Endothelial cell of umbilical vein (primary cell): Measurements from ENCODE around the gene CALN1. TPM values are rescaled to one million over a fixed set of nuclear protein-coding genes. Genes with fewer than 3 reads are reported as not detected.

Experiments
- BruUV-seq: library from RNA; stranded (reverse); fragments of 400-500 nt; replicated peaks from 2 replicates; lab custom pipeline; 2021; lab: Mats Ljungman, UMichigan
- CTCF ChIA-PET: fragments of 300-600, 350-600 bp; sonication (Branson Sonifier 250); formaldehyde crosslinking; loops from one replicate; lab custom pipeline; 2021; ENCODE audit warnings: antibody characterized with exemption, inconsistent platforms; lab: Charles Lee
- POLR2A ChIA-PET: fragments of 300-600, 350-600 bp; sonication (Branson Sonifier 250); formaldehyde crosslinking; loops from one replicate; lab custom pipeline; 2021; ENCODE audit warnings: antibody characterized with exemption, inconsistent platforms; lab: Charles Lee
- DNase-seq: peaks from one replicate; pipeline ENCODE4 v3.0.0-alpha.2; 2011; ENCODE audit warnings: low read depth, low spot score
- FAIRE-seq: peaks from 2 replicates; lab custom pipeline; 2011; peaks lifted over from hg19 to GRCh38; lab: Jason Lieb, UNC
- H2AFZ ChIP-seq: 2 replicates; pipeline ENCODE4 v1.6.0; 2012; ENCODE audit warnings: low read depth, low read length, control low read depth, inconsistent platforms
- H3K27ac ChIP-seq: 2 replicates; pipeline ENCODE4 v1.5.1; 2011; ENCODE audit warnings: low read depth, mild to moderate bottlenecking, control low read depth, low read length, moderate library complexity; ENCODE audit not compliant: insufficient read depth
- H3K27me3 ChIP-seq, 2 experiments: 2 replicates each; pipeline versions ENCODE4 v1.6.0 to v1.6.1; 2011; ENCODE audit warnings: low read length in 2 of 2, mixed read lengths in 1 of 2; ENCODE audit not compliant: control insufficient read depth in 2 of 2, insufficient read depth in 2 of 2
- H3K36me3 ChIP-seq, 2 experiments: 2 replicates in 1 of 2; 3 replicates in 1 of 2; pipeline ENCODE4 v1.5.1; 2011; ENCODE audit warnings: low read length in 2 of 2, mild to moderate bottlenecking in 1 of 2, moderate library complexity in 1 of 2; ENCODE audit not compliant: control insufficient read depth in 2 of 2, insufficient read depth in 2 of 2; ENCODE audit errors: extremely low read depth in 1 of 2
- H3K4me1 ChIP-seq: 3 replicates; pipeline ENCODE4 v1.5.1; 2011; ENCODE audit warnings: mild to moderate bottlenecking, low read length; ENCODE audit not compliant: control insufficient read depth, insufficient read depth; ENCODE audit errors: extremely low read depth
- H3K4me2 ChIP-seq: 2 replicates; pipeline ENCODE4 v1.6.1; 2011; ENCODE audit warnings: low read length, control low read depth, mixed read lengths; ENCODE audit not compliant: insufficient read depth
- H3K4me3 ChIP-seq, 3 experiments: fragments of 200-600 bp in 1 of 3; sonication (generic), shearing (Covaris generic) in 1 of 3; replicated peaks in 1 of 3; 2 replicates each; pipeline ENCODE4 v1.5.1; 2011 to 2016; ENCODE audit warnings: control low read depth in 3 of 3, low read length in 3 of 3, mild to moderate bottlenecking in 2 of 3, inconsistent platforms in 1 of 3, low read depth in 1 of 3, moderate library complexity in 1 of 3; ENCODE audit not compliant: insufficient read depth in 1 of 3
- H3K79me2 ChIP-seq: 2 replicates; pipeline ENCODE4 v1.6.0; 2012; ENCODE audit warnings: low read length, inconsistent platforms; ENCODE audit not compliant: control insufficient read depth, insufficient read depth
- H3K9ac ChIP-seq: replicated peaks from 2 replicates; pipeline ENCODE3; 2011; ENCODE audit warnings: low read length, control low read depth; ENCODE audit not compliant: insufficient read depth; ENCODE audit errors: extremely low read depth
- H3K9me1 ChIP-seq: replicated peaks from 3 replicates; pipeline ENCODE4 v1.6.0; 2011; ENCODE audit warnings: mild to moderate bottlenecking, low read length; ENCODE audit not compliant: control insufficient read depth, insufficient read depth; ENCODE audit errors: extremely low read depth
- H3K9me3 ChIP-seq: replicated peaks from 2 replicates; pipeline ENCODE4 v1.5.1; 2012; ENCODE audit warnings: low read length, inconsistent platforms; ENCODE audit not compliant: control insufficient read depth, insufficient read depth
- H4K20me1 ChIP-seq: replicated peaks from 2 replicates; pipeline ENCODE3; 2011; ENCODE audit warnings: mild to moderate bottlenecking, low read length; ENCODE audit not compliant: control insufficient read depth, insufficient read depth; ENCODE audit errors: extremely low read depth
- EZH2 ChIP-seq: IDR thresholded peaks from 2 replicates; pipeline ENCODE4 v1.6.1; 2012; ENCODE audit warnings: borderline replicate concordance, low read depth, mild to moderate bottlenecking, moderate library complexity, low read length, inconsistent platforms; ENCODE audit not compliant: severe bottlenecking
- FOS ChIP-seq: IDR thresholded peaks from 2 replicates; pipeline ENCODE4 v1.6.1; 2011; ENCODE audit warnings: mild to moderate bottlenecking, low read length, moderate library complexity, borderline replicate concordance; ENCODE audit not compliant: insufficient read depth
- GATA2 ChIP-seq: IDR thresholded peaks from 2 replicates; pipeline ENCODE4 v1.7.0; 2011; ENCODE audit warnings: low read depth, mild to moderate bottlenecking, moderate library complexity, mixed read lengths, low read length; ENCODE audit not compliant: insufficient read length, insufficient read depth
- JUN ChIP-seq: IDR thresholded peaks from 2 replicates; pipeline ENCODE4 v1.6.1; 2011; ENCODE audit warnings: borderline replicate concordance, low read depth; ENCODE audit not compliant: insufficient read length, insufficient read depth
- MYC ChIP-seq: IDR thresholded peaks from one replicate; pipeline ENCODE4 v1.6.1; 2011; ENCODE audit warnings: mild to moderate bottlenecking, low read depth, low read length
- POLR2A ChIP-seq: IDR thresholded peaks from 2 replicates; pipeline ENCODE4 v1.6.1; 2012; ENCODE audit warnings: low read depth, mild to moderate bottlenecking, control low read depth, low read length
- POLR2AphosphoS5 ChIP-seq: IDR thresholded peaks from 2 replicates; pipeline ENCODE4 v1.6.1; 2012; ENCODE audit warnings: low read depth, mild to moderate bottlenecking, control low read depth, low read length, moderate library complexity; ENCODE audit not compliant: insufficient read depth
- dilution Hi-C: fragments of 300-500 bp; cut with MboI; formaldehyde crosslinking; loops from one replicate; pipeline ENCODE4 v1.15.0; 2019; ENCODE audit warnings: low sequenced_read_pairs; ENCODE audit not compliant: extremely low pct_ligation_motif_present
- intact Hi-C: fragments of 100-400 bp; cut with micrococcal nuclease; formaldehyde crosslinking; loops from one replicate; pipeline ENCODE4 v1.10.0; 2022
- polyA plus RNA-seq, 4 experiments: library from polyadenylated mRNA; depleted of rRNA in 3 of 4; stranded (reverse) in 3 of 4; unstranded in 1 of 4; fragments of >200 nt; gene quantifications; 2 replicates each; pipeline versions ENCODE4 v1.2.1 to v1.2.3, GENCODE V29; 2011 to 2012; ENCODE audit warnings: missing spikeins in 1 of 4
- total RNA-seq: library from RNA; stranded (reverse); gene quantifications from 2 replicates; pipeline ENCODE4 v1.2.3, GENCODE V29; 2021
- TF ChIP-seq, protein P1 (sequence below): IDR thresholded peaks from 2 replicates; pipeline ENCODE4 v1.6.1; 2011; ENCODE audit not compliant: insufficient read depth, insufficient read length
- TF ChIP-seq, protein P2 (sequence below), 2 donors: IDR thresholded peaks; 1 replicate in 1 of 2; 2 replicates in 1 of 2; pipeline ENCODE4 v1.5.1; 2011; ENCODE audit warnings: low read length in 2 of 2, mild to moderate bottlenecking in 2 of 2, moderate library complexity in 2 of 2, control low read depth in 1 of 2, inconsistent platforms in 1 of 2, low read depth in 1 of 2; ENCODE audit not compliant: insufficient read depth in 1 of 2; ENCODE audit errors: extremely low read depth in 1 of 2

The CALN1 gene
- total and polyA plus RNA-seq, 2 donors (not counting 3 experiments of a cell fraction or from before 2014, with no cell fraction given), result not detected

DNA sequence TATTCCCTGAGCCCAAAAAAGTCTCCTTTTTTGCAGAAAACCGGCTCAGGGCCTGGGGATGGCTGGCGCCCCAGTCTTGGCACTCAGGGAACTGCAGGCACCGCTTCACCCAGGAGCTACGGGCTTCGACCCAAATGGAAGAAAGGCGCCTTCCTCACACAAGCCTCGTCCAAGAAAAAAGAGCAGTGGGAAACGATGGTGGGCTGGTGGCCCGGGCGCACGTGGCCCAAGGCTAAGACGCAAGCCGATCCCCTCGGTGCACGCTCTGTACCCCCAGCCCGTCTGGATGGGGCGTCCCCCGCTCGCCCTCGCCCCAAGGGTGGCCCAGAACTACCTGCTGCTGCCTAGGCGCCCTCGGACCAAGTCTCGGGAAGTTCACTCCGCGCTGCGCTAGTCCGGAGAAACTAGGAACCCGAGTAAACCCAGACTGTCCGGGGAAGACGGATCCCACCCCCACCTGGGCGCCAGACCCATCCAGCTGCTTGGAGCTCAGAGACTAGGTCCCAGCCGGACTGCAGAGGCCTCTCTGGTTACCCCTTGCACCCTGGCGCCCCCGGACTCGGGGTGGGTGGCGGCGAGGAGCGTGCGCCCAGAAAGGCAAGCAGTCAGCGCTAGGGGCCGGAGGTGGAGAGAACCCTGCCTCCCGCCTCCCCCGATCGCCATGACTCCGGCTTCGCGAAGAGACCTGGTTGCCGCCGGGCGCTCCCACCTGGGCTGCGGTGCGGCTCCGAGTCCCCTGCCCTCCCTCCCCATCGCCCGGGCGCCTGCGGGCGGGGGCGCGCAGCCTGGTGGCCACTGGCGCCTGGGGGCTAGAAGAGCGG, 76.4 kb downstream of the CALN1 start:
- H4K20me1 ChIP-seq, result no peaks in the 10 kb centered on the region
- dilution Hi-C loops, result no loop called here

More for the DNA sequence above, 76.4 kb downstream of the CALN1 start:
- Histone ChIP-seq H3K4me3 (no peak overlapping the region), H3K36me3 (no peaks in the 10 kb centered on the region), H3K4me1 (no peaks in the 10 kb centered on the region), H3K9ac (no peak overlapping the region), H2AFZ (no peak overlapping the region), H3K79me2 (no peaks in the 10 kb centered on the region), H3K4me2 (no peak overlapping the region), H3K9me3 (no peaks in the 10 kb centered on the region), H3K9me1 (no peaks in the 10 kb centered on the region), H3K27ac (no peak overlapping the region), H3K27me3 (peaks cover 2 to 9% of the 10 kb centered on the region in 2 experiments)
- ChIA-PET CTCF (no interaction called here), POLR2A (no interaction called here)
- FAIRE-seq, result no peak
- no peak for DNase-seq
- TF ChIP-seq JUN (no peak), POLR2A (no peak), GATA2 (no peak), POLR2AphosphoS5 (no peak), EZH2 (no peak), MYC (no peak), FOS (no peak)
- TF ChIP-seq, protein P1, sequence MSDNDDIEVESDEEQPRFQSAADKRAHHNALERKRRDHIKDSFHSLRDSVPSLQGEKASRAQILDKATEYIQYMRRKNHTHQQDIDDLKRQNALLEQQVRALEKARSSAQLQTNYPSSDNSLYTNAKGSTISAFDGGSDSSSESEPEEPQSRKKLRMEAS, result no peak
- TF ChIP-seq, protein P2, sequence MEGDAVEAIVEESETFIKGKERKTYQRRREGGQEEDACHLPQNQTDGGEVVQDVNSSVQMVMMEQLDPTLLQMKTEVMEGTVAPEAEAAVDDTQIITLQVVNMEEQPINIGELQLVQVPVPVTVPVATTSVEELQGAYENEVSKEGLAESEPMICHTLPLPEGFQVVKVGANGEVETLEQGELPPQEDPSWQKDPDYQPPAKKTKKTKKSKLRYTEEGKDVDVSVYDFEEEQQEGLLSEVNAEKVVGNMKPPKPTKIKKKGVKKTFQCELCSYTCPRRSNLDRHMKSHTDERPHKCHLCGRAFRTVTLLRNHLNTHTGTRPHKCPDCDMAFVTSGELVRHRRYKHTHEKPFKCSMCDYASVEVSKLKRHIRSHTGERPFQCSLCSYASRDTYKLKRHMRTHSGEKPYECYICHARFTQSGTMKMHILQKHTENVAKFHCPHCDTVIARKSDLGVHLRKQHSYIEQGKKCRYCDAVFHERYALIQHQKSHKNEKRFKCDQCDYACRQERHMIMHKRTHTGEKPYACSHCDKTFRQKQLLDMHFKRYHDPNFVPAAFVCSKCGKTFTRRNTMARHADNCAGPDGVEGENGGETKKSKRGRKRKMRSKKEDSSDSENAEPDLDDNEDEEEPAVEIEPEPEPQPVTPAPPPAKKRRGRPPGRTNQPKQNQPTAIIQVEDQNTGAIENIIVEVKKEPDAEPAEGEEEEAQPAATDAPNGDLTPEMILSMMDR (IDR thresholded peaks at IDR 0.05; ENCODE audit: extremely low read depth in 1 of 2, insufficient read depth in 1 of 2, low read depth in 1 of 2, low read length in 2 of 2), result no peak
- no TSS peak for BruUV-seq
- intact Hi-C loops, result no loop called here
